NCI-H2029 (cell line): ENCODE measurements around the gene OGDHL.

Source experiments
- DNase-seq: peaks from one replicate; lab custom pipeline; 2025; lab: John Stamatoyannopoulos, UW

Gene OGDHL

DNA sequence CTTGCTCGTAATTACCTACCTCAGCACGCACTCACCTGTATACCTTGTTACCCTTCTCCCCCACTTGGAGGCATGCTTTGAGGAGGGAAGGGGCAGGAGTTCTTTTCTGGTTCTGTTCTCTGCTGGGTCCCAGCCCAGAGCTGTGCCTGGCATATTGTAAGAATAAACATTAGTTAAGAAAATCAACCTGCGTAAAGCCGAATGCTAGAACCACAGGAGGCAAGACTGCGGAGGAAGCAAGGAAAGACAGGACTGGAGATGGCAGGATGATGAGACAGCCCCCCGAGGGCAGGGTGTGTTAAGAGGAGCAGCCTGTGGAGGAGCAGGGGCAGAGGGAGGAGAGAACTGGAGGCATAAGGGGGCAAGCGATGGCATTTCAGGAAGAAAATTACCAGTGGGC lies 73.2 kb downstream of the OGDHL start:
- DNase-seq, result no peak

- no peak for DNase-seq
Observed at GRCh38 chr10:49688261-49688846, 73.8 kb downstream of the OGDHL start.

- DNase-seq, result no peak
Observed at GRCh38 chr10:49686651-49687050, 75.5 kb downstream of the OGDHL start.
